HepG2 (cell line): Measurements from ENCODE around the gene SIX5. TPM values are rescaled to one million over a fixed set of nuclear protein-coding genes. Genes with fewer than 3 reads are reported as not detected.

Source experiments
- CCDC6 ChIP-seq: sonication (generic); formaldehyde crosslinking; IDR thresholded peaks from 2 replicates; pipeline ENCODE4 v1.8.1; 2022; ENCODE audit warnings: mild to moderate bottlenecking, missing genetic modification reagents, moderate library complexity
- FLYWCH1 ChIP-seq: sonication (generic); formaldehyde crosslinking; IDR thresholded peaks from 2 replicates; pipeline ENCODE4 v1.8.1; 2023; ENCODE audit warnings: mild to moderate bottlenecking, missing genetic modification reagents
- FOXK1 ChIP-seq: sonication (generic); formaldehyde crosslinking; IDR thresholded peaks from 2 replicates; pipeline ENCODE4 v1.4.0; 2020; ENCODE audit warnings: low read depth, missing genetic modification reagents, borderline replicate concordance
- FOXM1 ChIP-seq: sonication (generic); formaldehyde crosslinking; IDR thresholded peaks from 2 replicates; pipeline ENCODE4 v1.5.0; 2020; ENCODE audit warnings: missing genetic modification reagents
- GPN1 ChIP-seq: sonication (generic); formaldehyde crosslinking; IDR thresholded peaks from 2 replicates; pipeline ENCODE4 v1.5.1; 2020; ENCODE audit warnings: missing genetic modification reagents, borderline replicate concordance
- KDM4B ChIP-seq: sonication (generic); formaldehyde crosslinking; IDR thresholded peaks from 2 replicates; pipeline ENCODE4 v1.4.0; 2020; ENCODE audit warnings: missing genetic modification reagents
- MAFK ChIP-seq, 2 experiments: IDR thresholded peaks in 1 of 2; conservative IDR thresholded peaks in 1 of 2; 2 replicates each; pipeline ENCODE4 v1.6.1; 2011; ENCODE audit warnings: improper control_type of control experiment in 2 of 2, low read length in 2 of 2
- PLRG1 ChIP-seq: fragments of 450-650 bp; conservative IDR thresholded peaks from 2 replicates; pipeline ENCODE4 v1.6.1; 2016
- U2AF1 ChIP-seq: fragments of 200-400 bp; formaldehyde crosslinking; optimal IDR thresholded peaks from 2 replicates; pipeline ENCODE3; 2017; ENCODE audit warnings: mild to moderate bottlenecking, low read depth, low read length
- ZEB1 ChIP-seq: IDR thresholded peaks from 2 replicates; pipeline ENCODE4 v1.6.1; 2012; ENCODE audit warnings: mild to moderate bottlenecking, low read depth, inconsistent platforms; ENCODE audit not compliant: insufficient replicate concordance
- ZFP1 ChIP-seq: IDR thresholded peaks from 2 replicates; pipeline ENCODE4 v1.6.1; 2016
- ZFP62 ChIP-seq: sonication (generic); formaldehyde crosslinking; IDR thresholded peaks from 2 replicates; pipeline ENCODE4 v1.4.0; 2020; ENCODE audit warnings: missing genetic modification reagents
- ZNF124 ChIP-seq: sonication (generic); formaldehyde crosslinking; IDR thresholded peaks from 2 replicates; pipeline ENCODE4 v1.4.0; 2020; ENCODE audit warnings: missing genetic modification reagents
- ZNF776 ChIP-seq: sonication (generic); formaldehyde crosslinking; IDR thresholded peaks from 2 replicates; pipeline ENCODE4 v1.4.0; 2020; ENCODE audit warnings: mild to moderate bottlenecking, missing genetic modification reagents
- ZSCAN9 ChIP-seq: IDR thresholded peaks from 2 replicates; pipeline ENCODE4 v1.6.1; 2016; ENCODE audit warnings: borderline replicate concordance
- polyA plus RNA-seq, 8 experiments: library from polyadenylated mRNA; depleted of rRNA in 3 of 8; stranded (reverse) in 7 of 8; unstranded in 1 of 8; fragments of >200 nt; fragmentation: Illumina TruSeq in 4 of 8; extraction: Trizol in 4 of 8; gene quantifications; 2 replicates each; pipeline versions ENCODE4 v1.2.1 to v1.2.3, GENCODE V29; 2011 to 2016; ENCODE audit warnings: low read depth in 4 of 8, missing spikeins in 1 of 8, mixed read lengths in 1 of 8; ENCODE audit not compliant: insufficient read depth in 1 of 8
- total RNA-seq, 5 experiments: library from RNA; depleted of rRNA; stranded (reverse); fragments of >200 nt; fragmentation: Illumina TruSeq; extraction: Trizol; gene quantifications; 2 replicates each; pipeline ENCODE4 v1.2.3, GENCODE V29; 2016; ENCODE audit warnings: low read depth in 1 of 5
- TF ChIP-seq, protein P1 (sequence below): sonication (generic); formaldehyde crosslinking; IDR thresholded peaks from 2 replicates; pipeline ENCODE4 v1.4.0; 2020; ENCODE audit warnings: missing genetic modification reagents, borderline replicate concordance
- TF ChIP-seq, protein P2 (sequence below): sonication (generic); formaldehyde crosslinking; IDR thresholded peaks from 2 replicates; pipeline ENCODE4 v1.9.0; 2021; ENCODE audit warnings: mild to moderate bottlenecking, missing genetic modification reagents
- TF ChIP-seq, protein P3 (sequence below): sonication (generic); formaldehyde crosslinking; IDR thresholded peaks from 2 replicates; pipeline ENCODE4 v1.5.0; 2020; ENCODE audit warnings: mild to moderate bottlenecking, missing genetic modification reagents
- TF ChIP-seq, protein P4 (sequence below): sonication (generic); formaldehyde crosslinking; IDR thresholded peaks from 2 replicates; pipeline ENCODE4 v1.4.0; 2020; ENCODE audit warnings: missing genetic modification reagents

The SIX5 gene
- total and polyA plus RNA-seq, 2 of the 13 experiments (the other 11 are each of a cell fraction or from before 2014, with no cell fraction given): 7.7 to 10.5 TPM

DNA sequence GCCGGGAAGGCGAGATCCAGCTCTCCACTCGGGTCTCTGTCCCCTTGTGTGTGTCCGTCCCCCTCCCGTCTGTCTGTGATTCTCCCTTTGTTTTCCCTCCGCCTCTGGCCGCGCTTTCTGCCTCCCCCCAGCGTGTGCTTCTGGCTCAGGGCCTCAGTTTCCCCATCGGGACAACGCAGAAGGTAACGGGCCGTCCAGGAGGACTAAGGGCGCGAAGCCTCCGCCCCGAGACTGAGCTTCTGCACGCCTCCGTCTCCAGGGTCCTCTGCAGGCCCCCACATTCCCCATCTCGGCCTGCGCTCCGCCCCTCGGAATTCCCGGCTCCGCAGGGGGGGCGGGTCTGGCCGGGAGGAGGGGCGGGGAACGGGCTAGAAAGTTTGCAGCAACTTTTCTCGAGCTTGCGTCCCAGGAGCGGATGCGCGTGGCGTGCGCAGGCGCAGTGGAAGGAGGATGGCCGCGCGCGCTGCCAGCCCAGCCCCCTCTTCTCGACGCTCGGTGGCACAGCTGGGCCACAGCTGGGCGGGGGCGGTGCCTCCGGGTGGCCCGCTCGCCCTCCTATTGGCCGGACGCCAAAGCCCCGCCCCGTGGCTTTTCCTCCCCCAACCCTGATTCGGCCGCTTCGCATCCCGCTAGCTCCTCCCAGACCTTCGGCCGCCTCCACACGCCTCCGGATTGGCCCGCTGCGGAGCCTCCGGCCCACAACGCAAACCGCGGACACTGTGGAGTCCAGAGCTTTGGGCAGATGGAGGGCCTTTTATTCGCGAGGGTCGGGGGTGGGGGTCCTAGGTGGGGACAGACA lies at the start of gene SIX5 (continued):
- TF ChIP-seq MAFK (conservative IDR thresholded peaks at IDR 0.05 in 1 of 2, IDR thresholded peaks at IDR 0.05 in 1 of 2; ENCODE audit: low read length in 2 of 2): no peak
- peak; percentile 38 for TF ChIP-seq U2AF1
- 0 out of 2 replicates have a peak, but pooled peaks have one; percentile 63 for TF ChIP-seq GPN1 (CRISPR knock-in tag)
- TF ChIP-seq, protein P1, sequence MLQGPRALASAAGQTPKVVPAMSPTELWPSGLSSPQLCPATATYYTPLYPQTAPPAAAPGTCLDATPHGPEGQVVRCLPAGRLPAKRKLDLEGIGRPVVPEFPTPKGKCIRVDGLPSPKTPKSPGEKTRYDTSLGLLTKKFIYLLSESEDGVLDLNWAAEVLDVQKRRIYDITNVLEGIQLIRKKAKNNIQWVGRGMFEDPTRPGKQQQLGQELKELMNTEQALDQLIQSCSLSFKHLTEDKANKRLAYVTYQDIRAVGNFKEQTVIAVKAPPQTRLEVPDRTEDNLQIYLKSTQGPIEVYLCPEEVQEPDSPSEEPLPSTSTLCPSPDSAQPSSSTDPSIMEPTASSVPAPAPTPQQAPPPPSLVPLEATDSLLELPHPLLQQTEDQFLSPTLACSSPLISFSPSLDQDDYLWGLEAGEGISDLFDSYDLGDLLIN (CRISPR knock-in tag): no peak
- TF ChIP-seq, protein P2, sequence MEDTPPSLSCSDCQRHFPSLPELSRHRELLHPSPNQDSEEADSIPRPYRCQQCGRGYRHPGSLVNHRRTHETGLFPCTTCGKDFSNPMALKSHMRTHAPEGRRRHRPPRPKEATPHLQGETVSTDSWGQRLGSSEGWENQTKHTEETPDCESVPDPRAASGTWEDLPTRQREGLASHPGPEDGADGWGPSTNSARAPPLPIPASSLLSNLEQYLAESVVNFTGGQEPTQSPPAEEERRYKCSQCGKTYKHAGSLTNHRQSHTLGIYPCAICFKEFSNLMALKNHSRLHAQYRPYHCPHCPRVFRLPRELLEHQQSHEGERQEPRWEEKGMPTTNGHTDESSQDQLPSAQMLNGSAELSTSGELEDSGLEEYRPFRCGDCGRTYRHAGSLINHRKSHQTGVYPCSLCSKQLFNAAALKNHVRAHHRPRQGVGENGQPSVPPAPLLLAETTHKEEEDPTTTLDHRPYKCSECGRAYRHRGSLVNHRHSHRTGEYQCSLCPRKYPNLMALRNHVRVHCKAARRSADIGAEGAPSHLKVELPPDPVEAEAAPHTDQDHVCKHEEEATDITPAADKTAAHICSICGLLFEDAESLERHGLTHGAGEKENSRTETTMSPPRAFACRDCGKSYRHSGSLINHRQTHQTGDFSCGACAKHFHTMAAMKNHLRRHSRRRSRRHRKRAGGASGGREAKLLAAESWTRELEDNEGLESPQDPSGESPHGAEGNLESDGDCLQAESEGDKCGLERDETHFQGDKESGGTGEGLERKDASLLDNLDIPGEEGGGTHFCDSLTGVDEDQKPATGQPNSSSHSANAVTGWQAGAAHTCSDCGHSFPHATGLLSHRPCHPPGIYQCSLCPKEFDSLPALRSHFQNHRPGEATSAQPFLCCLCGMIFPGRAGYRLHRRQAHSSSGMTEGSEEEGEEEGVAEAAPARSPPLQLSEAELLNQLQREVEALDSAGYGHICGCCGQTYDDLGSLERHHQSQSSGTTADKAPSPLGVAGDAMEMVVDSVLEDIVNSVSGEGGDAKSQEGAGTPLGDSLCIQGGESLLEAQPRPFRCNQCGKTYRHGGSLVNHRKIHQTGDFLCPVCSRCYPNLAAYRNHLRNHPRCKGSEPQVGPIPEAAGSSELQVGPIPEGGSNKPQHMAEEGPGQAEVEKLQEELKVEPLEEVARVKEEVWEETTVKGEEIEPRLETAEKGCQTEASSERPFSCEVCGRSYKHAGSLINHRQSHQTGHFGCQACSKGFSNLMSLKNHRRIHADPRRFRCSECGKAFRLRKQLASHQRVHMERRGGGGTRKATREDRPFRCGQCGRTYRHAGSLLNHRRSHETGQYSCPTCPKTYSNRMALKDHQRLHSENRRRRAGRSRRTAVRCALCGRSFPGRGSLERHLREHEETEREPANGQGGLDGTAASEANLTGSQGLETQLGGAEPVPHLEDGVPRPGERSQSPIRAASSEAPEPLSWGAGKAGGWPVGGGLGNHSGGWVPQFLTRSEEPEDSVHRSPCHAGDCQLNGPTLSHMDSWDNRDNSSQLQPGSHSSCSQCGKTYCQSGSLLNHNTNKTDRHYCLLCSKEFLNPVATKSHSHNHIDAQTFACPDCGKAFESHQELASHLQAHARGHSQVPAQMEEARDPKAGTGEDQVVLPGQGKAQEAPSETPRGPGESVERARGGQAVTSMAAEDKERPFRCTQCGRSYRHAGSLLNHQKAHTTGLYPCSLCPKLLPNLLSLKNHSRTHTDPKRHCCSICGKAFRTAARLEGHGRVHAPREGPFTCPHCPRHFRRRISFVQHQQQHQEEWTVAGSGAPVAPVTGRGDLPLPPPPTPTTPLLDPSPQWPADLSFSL: no peak
- no peak for TF ChIP-seq ZFP1 (CRISPR knock-in tag)
- TF ChIP-seq, protein P3, sequence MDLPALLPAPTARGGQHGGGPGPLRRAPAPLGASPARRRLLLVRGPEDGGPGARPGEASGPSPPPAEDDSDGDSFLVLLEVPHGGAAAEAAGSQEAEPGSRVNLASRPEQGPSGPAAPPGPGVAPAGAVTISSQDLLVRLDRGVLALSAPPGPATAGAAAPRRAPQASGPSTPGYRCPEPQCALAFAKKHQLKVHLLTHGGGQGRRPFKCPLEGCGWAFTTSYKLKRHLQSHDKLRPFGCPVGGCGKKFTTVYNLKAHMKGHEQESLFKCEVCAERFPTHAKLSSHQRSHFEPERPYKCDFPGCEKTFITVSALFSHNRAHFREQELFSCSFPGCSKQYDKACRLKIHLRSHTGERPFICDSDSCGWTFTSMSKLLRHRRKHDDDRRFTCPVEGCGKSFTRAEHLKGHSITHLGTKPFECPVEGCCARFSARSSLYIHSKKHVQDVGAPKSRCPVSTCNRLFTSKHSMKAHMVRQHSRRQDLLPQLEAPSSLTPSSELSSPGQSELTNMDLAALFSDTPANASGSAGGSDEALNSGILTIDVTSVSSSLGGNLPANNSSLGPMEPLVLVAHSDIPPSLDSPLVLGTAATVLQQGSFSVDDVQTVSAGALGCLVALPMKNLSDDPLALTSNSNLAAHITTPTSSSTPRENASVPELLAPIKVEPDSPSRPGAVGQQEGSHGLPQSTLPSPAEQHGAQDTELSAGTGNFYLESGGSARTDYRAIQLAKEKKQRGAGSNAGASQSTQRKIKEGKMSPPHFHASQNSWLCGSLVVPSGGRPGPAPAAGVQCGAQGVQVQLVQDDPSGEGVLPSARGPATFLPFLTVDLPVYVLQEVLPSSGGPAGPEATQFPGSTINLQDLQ (CRISPR knock-in tag): no peak
- TF ChIP-seq ZNF124 (CRISPR knock-in tag): no peak
- 0 out of 2 replicates have a peak, but pooled peaks have one; percentile 43 for TF ChIP-seq ZSCAN9 (CRISPR knock-in tag)
- no peak for TF ChIP-seq ZEB1
- peak; percentile 79 for TF ChIP-seq KDM4B (CRISPR knock-in tag)
- TF ChIP-seq ZNF776 (CRISPR knock-in tag): peak; percentile 61; the same call in 1 of the 2 replicates
- no peak for TF ChIP-seq ZFP62 (CRISPR knock-in tag)
- TF ChIP-seq FLYWCH1 (CRISPR knock-in tag): no peak
- peak; percentile 62; the same call in 1 of the 2 replicates for TF ChIP-seq FOXK1 (CRISPR knock-in tag)
- TF ChIP-seq PLRG1: no peak
- TF ChIP-seq, protein P4, sequence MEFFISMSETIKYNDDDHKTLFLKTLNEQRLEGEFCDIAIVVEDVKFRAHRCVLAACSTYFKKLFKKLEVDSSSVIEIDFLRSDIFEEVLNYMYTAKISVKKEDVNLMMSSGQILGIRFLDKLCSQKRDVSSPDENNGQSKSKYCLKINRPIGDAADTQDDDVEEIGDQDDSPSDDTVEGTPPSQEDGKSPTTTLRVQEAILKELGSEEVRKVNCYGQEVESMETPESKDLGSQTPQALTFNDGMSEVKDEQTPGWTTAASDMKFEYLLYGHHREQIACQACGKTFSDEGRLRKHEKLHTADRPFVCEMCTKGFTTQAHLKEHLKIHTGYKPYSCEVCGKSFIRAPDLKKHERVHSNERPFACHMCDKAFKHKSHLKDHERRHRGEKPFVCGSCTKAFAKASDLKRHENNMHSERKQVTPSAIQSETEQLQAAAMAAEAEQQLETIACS (CRISPR knock-in tag): peak; percentile 78
- no peak for TF ChIP-seq FOXM1 (CRISPR knock-in tag)
- TF ChIP-seq CCDC6: no peak
